ENCODE data around the gene DNAJC4. TPM values are rescaled to one million over a fixed set of nuclear protein-coding genes. Genes with fewer than 3 reads are reported as not detected.

The DNAJC4 gene
- total and polyA plus RNA-seq, 7 donors = 22.9 to 45.8 (median 29.6) TPM

DNA sequence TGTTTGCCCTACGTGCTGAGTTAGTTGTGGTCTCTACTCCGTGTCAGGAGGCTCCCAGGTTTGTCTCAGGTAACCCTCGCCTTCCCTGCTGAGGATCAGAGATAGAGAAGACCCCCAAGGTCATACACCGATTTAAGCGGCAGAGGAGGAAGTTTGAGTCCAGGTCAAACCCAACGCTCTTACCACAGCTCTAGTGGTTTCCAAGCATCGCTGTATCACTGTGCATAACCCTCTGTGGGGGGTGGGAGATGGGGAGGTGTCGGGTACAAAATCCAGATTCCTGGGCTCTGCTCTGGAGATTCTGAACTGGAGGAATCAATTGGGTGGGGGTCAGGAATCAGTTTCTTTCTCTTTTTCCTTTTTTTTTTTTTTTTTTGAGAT, 627 bp downstream of the DNAJC4 start:
- intact Hi-C loops (cut with DNase I) = no loop called here
- no peaks in the 10 kb centered on the region for H3K36me3 ChIP-seq (ENCODE audit: insufficient read depth in 1 of 2, low read depth in 1 of 2)
- peaks cover 48% of the 10 kb centered on the region for H3K4me1 ChIP-seq
- TF ChIP-seq, protein P1, sequence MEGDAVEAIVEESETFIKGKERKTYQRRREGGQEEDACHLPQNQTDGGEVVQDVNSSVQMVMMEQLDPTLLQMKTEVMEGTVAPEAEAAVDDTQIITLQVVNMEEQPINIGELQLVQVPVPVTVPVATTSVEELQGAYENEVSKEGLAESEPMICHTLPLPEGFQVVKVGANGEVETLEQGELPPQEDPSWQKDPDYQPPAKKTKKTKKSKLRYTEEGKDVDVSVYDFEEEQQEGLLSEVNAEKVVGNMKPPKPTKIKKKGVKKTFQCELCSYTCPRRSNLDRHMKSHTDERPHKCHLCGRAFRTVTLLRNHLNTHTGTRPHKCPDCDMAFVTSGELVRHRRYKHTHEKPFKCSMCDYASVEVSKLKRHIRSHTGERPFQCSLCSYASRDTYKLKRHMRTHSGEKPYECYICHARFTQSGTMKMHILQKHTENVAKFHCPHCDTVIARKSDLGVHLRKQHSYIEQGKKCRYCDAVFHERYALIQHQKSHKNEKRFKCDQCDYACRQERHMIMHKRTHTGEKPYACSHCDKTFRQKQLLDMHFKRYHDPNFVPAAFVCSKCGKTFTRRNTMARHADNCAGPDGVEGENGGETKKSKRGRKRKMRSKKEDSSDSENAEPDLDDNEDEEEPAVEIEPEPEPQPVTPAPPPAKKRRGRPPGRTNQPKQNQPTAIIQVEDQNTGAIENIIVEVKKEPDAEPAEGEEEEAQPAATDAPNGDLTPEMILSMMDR (IDR thresholded peaks at IDR 0.05) = no peak
- no peaks in the 10 kb centered on the region for H3K27me3 ChIP-seq (ENCODE audit: insufficient read depth in 3 of 3, low read length in 2 of 3)
- peak overlapping the region; percentile 85 for H3K4me3 ChIP-seq
- peak overlapping the region; percentile 95 for H3K27ac ChIP-seq
- DNase-seq (no peak), ATAC-seq (no peak)
- WGBS, 3 donors = 28 to 33% (median 32%) methylated on average over 8 of the region's 8 CpGs
- no peaks in the 10 kb centered on the region for H3K9me3 ChIP-seq

DNA sequence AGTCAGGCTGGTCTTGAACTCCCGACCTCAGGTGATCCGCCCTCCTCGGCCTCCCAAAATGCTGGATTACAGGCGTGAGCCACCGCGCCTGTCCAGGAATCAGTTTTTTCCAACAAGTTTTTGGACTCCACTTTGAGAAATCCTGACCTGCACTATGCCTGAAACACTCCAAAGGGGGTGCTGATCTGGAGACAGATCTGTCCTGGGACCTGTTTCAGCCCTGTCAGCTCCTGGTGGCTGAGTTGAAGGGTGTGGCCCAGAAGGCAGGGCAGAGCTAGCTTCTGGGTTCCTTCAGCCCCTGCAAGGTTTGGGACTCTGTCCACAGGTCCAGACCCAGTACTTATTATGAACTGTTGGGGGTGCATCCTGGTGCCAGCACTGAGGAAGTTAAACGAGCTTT, 1.2 kb downstream of the DNAJC4 start:
- H3K27me3 ChIP-seq (ENCODE audit: insufficient read depth in 3 of 3, low read length in 2 of 3) = no peaks in the 10 kb centered on the region
- no peaks in the 10 kb centered on the region for H3K9me3 ChIP-seq
- TF ChIP-seq, protein P1 (IDR thresholded peaks at IDR 0.05) = no peak
- no peaks in the 10 kb centered on the region for H3K36me3 ChIP-seq (ENCODE audit: insufficient read depth in 1 of 2, low read depth in 1 of 2)
- DNase-seq = no peak
- H3K4me3 ChIP-seq = no peak overlapping the region
- H3K27ac ChIP-seq = no peak overlapping the region
- intact Hi-C loops (cut with DNase I) = no loop called here
- 91 to 93% (median 92%) methylated on average over 7 of the region's 7 CpGs for WGBS, 3 donors
- ATAC-seq = no peak
- H3K4me1 ChIP-seq = peaks cover 47% of the 10 kb centered on the region

DNA sequence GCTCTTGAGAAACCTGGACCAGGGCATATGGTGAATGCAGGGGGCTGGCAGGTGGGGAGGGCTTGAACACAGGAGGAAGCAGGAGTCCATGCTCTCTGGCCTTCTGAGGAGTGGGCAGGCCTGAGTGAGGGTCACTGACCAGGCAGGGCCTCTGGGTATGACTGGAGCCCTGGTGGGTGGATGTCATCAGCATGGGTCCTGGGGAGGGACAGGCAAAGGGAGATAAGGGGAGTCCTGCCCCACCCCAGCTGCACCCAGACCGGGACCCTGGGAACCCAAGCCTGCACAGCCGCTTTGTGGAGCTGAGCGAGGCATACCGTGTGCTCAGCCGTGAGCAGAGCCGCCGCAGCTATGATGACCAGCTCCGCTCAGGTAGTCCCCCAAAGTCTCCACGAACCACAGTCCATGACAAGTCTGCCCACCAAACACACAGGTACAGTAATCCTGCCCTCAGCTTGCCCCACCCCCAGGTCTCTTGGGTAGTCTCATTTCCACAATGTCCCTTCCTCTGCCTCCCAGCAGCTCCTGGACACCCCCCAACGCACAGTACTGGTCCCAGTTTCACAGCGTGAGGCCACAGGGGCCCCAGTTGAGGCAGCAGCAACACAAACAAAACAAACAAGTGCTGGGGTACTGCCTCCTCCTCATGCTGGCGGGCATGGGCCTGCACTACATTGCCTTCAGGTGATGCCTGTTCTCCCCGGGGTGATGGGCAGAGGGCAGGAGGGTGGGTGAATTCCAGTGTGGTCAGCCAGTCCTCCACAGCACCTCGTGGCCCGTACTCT, 2.0 kb downstream of the DNAJC4 start:
- ATAC-seq = no peak
- intact Hi-C loops (cut with DNase I) = no loop called here
- peaks cover 39% of the 10 kb centered on the region for H3K4me1 ChIP-seq
- DNase-seq = peak in 1 of 2 donors; percentile 54
- peaks cover 0 to under 1% of the 10 kb centered on the region in 2 donors for H3K36me3 ChIP-seq (ENCODE audit: insufficient read depth in 1 of 2, low read depth in 1 of 2)
- no peaks in the 10 kb centered on the region for H3K9me3 ChIP-seq
- H3K27me3 ChIP-seq (ENCODE audit: insufficient read depth in 3 of 3, low read length in 2 of 3) = no peaks in the 10 kb centered on the region
- TF ChIP-seq, protein P1 (IDR thresholded peaks at IDR 0.05) = no peak
- H3K4me3 ChIP-seq = no peak overlapping the region
- no peak overlapping the region for H3K27ac ChIP-seq
- WGBS, 3 donors = 80 to 89% (median 84%) methylated on average over 15 of the region's 15 CpGs

DNA sequence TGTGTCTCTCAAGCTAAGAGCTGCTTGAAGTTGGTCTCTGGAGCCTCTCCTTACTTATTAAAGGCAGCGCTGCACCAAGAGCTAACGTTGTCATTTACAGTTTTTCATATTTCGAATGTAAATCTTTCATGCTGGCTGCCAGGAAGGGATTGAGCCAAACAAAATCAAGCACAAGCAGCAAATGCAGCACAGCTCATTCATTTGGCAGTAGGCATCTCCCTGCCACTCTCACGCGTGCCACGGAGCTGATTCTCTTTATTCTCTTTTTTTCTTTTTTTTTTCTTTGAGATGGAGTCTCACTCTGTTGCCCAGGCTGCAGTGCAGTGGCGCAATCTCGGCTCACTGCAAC, 2.6 kb downstream of the DNAJC4 start:
- TF ChIP-seq, protein P1 (IDR thresholded peaks at IDR 0.05) = no peak
- DNase-seq (no peak), ATAC-seq (no peak)
- 84 to 95% (median 85%) methylated on average over 8 of the region's 8 CpGs for WGBS, 3 donors
- intact Hi-C loops (cut with DNase I) = no loop called here
- Histone ChIP-seq H3K9me3 (no peaks in the 10 kb centered on the region), H3K27ac (no peak overlapping the region), H3K4me1 (peaks cover 33% of the 10 kb centered on the region), H3K36me3 (ENCODE audit: insufficient read depth in 1 of 2, low read depth in 1 of 2) (peaks cover 0 to 6% of the 10 kb centered on the region in 2 donors), H3K27me3 (ENCODE audit: insufficient read depth in 3 of 3, low read length in 2 of 3) (no peaks in the 10 kb centered on the region), H3K4me3 (no peak overlapping the region)

All from psoas muscle (tissue), 8 donors.